CD4-positive, alpha-beta T cell treated with Interleukin-10 for 1 hour (primary cell): ENCODE data around the gene GALK2.
"Not testable (repeated sequence)": the region's sequence is repeated elsewhere in the genome, so short reads cannot be mapped to it uniquely, and the experiment has no call there.

ENCODE experiments used
- DNase-seq: peaks from one replicate; pipeline ENCODE4 v3.0.0-alpha.2; 2020

The GALK2 gene

GRCh38 chr15:49168016-49168415, 2.0 kb upstream of the GALK2 start:
- DNase-seq = no peak

- no peak for DNase-seq
Measured at GRCh38 chr15:49171790-49172189, 1.7 kb downstream of the GALK2 start.

GRCh38 chr15:49174902-49175301, 4.9 kb downstream of the GALK2 start:
- DNase-seq = no peak

- DNase-seq = not testable (repeated sequence)
Measured at GRCh38 chr15:49175582-49176397, 5.7 kb downstream of the GALK2 start.

GRCh38 chr15:49178497-49178896, 8.4 kb downstream of the GALK2 start:
- no peak for DNase-seq

GRCh38 chr15:49179433-49180190, 9.6 kb downstream of the GALK2 start:
- no peak for DNase-seq

- DNase-seq = no peak
Measured at GRCh38 chr15:49182128-49182527, 12.1 kb downstream of the GALK2 start.

- not testable (repeated sequence) for DNase-seq
Measured at GRCh38 chr15:49183741-49184140, 13.7 kb downstream of the GALK2 start.

GRCh38 chr15:49185473-49185872, 15.4 kb downstream of the GALK2 start:
- DNase-seq = no peak

GRCh38 chr15:49187549-49188245, 17.6 kb downstream of the GALK2 start:
- no peak for DNase-seq

GRCh38 chr15:49188933-49189332, 18.9 kb downstream of the GALK2 start:
- DNase-seq = no peak

GRCh38 chr15:49189631-49190030, 19.6 kb downstream of the GALK2 start:
- no peak for DNase-seq

- DNase-seq = no peak
Measured at GRCh38 chr15:49190586-49190985, 20.5 kb downstream of the GALK2 start.

- no peak for DNase-seq
Measured at GRCh38 chr15:49191892-49192291, 21.8 kb downstream of the GALK2 start.

GRCh38 chr15:49196856-49197255, 26.8 kb downstream of the GALK2 start:
- DNase-seq = no peak

- no peak for DNase-seq
Measured at GRCh38 chr15:49199666-49200065, 29.6 kb downstream of the GALK2 start.

- no peak for DNase-seq
Measured at GRCh38 chr15:49200347-49200746, 30.3 kb downstream of the GALK2 start.

- DNase-seq = not testable (repeated sequence)
Measured at GRCh38 chr15:49208102-49208501, 38.1 kb downstream of the GALK2 start.

- no peak for DNase-seq
Measured at GRCh38 chr15:49212897-49213296, 42.9 kb downstream of the GALK2 start.

- no peak for DNase-seq
Measured at GRCh38 chr15:49215768-49216739, 46.0 kb downstream of the GALK2 start.

- no peak for DNase-seq
Measured at GRCh38 chr15:49223536-49224274, 53.7 kb downstream of the GALK2 start.
